WERI-Rb-1 (cell line): ENCODE data around the gene RBM6.

Experiments used
- DNase-seq: peaks from one replicate; pipeline ENCODE4 v3.0.0-alpha.2; 2020
- H3K27ac ChIP-seq: fragments of 250-450 bp; sonication (Bioruptor Pico); 2 replicates; pipeline ENCODE4 v1.5.1; 2020; ENCODE audit warnings: mild to moderate bottlenecking, moderate library complexity
- H3K27me3 ChIP-seq: fragments of 250-450 bp; sonication (Bioruptor Pico); 2 replicates; pipeline ENCODE4 v1.5.1; 2021; ENCODE audit warnings: mild to moderate bottlenecking, low read depth, moderate library complexity; ENCODE audit not compliant: insufficient read depth, severe bottlenecking
- H3K36me3 ChIP-seq: fragments of 250-450 bp; sonication (Bioruptor Pico); 2 replicates; pipeline ENCODE4 v1.5.1; 2020; ENCODE audit warnings: mild to moderate bottlenecking, moderate library complexity
- H3K4me3 ChIP-seq: 2 replicates; pipeline ENCODE4 v1.5.1; 2011; ENCODE audit warnings: low read depth, mild to moderate bottlenecking, control low read depth, low read length
- H3K9me3 ChIP-seq: fragments of 250-450 bp; sonication (Bioruptor Pico); 2 replicates; pipeline ENCODE4 v1.5.1; 2021; ENCODE audit warnings: mild to moderate bottlenecking, moderate library complexity; ENCODE audit not compliant: severe bottlenecking
- TF ChIP-seq, protein P1 (sequence below): IDR thresholded peaks from 2 replicates; pipeline ENCODE4 v1.5.1; 2011; ENCODE audit warnings: low read depth, mild to moderate bottlenecking, control low read depth, inconsistent platforms, low read length

RBM6 gene

DNA sequence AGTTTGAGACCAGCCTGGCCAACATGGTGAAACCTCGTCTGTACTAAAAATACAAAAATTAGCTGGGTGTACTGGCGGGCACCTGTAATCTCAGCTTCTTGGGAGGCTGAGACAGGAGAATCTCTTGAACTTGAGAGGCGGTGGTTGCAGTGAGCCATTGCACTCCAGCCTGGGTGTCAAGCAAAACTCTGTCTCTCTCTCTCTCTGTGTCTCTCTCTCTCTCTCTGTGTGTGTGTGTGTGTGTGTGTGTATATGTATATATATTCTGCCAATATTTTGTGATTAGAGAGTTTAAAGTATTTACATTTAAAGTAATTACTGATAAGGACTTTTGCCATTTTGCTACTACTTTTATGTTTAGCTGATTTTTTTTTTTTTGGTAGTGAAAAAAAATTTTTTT, 15.7 kb downstream of the RBM6 start:
- Histone ChIP-seq H3K36me3 (no peaks in the 10 kb centered on the region; the same call in 1 of the 2 replicates), H3K27ac (no peak overlapping the region), H3K9me3 (no peaks in the 10 kb centered on the region), H3K4me3 (no peak overlapping the region), H3K27me3 (no peaks in the 10 kb centered on the region)
- DNase-seq, result no peak
- TF ChIP-seq, protein P1, sequence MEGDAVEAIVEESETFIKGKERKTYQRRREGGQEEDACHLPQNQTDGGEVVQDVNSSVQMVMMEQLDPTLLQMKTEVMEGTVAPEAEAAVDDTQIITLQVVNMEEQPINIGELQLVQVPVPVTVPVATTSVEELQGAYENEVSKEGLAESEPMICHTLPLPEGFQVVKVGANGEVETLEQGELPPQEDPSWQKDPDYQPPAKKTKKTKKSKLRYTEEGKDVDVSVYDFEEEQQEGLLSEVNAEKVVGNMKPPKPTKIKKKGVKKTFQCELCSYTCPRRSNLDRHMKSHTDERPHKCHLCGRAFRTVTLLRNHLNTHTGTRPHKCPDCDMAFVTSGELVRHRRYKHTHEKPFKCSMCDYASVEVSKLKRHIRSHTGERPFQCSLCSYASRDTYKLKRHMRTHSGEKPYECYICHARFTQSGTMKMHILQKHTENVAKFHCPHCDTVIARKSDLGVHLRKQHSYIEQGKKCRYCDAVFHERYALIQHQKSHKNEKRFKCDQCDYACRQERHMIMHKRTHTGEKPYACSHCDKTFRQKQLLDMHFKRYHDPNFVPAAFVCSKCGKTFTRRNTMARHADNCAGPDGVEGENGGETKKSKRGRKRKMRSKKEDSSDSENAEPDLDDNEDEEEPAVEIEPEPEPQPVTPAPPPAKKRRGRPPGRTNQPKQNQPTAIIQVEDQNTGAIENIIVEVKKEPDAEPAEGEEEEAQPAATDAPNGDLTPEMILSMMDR, result no peak

DNA sequence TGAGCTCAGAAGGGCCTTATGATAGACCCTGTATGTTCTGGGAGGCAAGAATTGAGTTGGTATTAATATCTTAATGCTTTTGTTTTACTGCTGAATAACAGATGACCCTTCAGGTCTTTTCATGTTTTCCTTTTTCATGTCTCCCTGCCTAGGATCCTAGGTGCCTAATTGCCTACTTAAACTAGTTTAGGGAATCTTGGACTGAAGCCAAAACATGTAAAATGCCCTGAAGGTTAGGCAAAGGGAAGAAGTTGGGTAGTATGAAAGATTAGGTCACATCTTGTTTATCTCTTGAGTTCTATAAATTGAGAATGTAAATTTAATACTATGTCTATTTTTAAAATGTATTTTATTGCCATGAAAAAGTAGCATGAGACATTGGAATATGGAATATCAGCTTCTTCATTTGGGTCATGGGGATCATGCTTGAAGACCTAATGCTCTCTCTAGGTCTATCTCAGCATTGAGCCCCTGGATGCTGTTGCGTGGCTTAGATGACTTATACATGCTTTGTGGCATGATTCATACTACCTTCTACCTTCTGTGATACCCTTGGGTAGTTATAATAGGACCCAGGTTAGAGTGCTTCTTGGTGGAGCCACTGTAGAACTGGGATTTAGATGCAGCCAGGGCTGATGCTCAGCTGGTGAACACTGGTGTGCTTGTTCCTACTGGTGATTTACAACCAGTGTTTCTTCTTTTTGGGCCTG, 26.4 kb downstream of the RBM6 start:
- Histone ChIP-seq H3K27ac (no peak overlapping the region), H3K4me3 (no peak overlapping the region), H3K36me3 (peaks cover 26% of the 10 kb centered on the region), H3K27me3 (no peaks in the 10 kb centered on the region), H3K9me3 (no peaks in the 10 kb centered on the region)
- TF ChIP-seq, protein P1, result no peak
- DNase-seq, result no peak

DNA sequence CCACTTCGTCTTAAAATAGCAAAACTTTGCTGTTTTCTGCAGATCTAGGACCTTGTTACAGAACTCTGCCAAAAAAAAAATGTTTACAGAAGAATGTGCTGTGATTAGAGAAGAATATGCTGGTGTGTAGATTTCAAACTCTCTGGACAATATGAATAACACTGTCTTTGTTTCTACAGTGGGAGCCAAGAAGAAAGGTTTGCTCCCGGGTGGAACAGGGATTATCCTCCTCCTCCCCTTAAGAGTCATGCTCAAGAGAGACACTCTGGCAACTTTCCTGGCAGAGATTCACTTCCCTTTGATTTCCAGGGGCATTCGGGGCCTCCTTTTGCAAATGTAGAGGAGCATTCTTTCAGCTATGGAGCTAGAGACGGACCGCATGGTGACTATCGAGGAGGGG, 27.3 kb downstream of the RBM6 start:
- peaks cover 34% of the 10 kb centered on the region for H3K36me3 ChIP-seq
- TF ChIP-seq, protein P1, result no peak

DNA sequence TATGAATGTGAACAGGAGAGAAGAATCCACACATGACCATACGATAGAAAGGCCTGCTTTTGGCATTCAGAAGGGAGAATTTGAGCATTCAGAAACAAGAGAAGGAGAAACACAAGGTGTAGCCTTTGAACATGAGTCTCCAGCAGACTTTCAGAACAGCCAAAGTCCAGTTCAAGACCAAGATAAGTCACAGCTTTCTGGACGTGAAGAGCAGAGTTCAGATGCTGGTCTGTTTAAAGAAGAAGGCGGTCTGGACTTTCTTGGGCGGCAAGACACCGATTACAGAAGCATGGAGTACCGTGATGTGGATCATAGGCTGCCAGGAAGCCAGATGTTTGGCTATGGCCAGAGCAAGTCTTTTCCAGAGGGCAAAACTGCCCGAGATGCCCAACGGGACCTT, 28.4 kb downstream of the RBM6 start:
- DNase-seq, result no peak

More for the DNA sequence above, 27.3 kb downstream of the RBM6 start:
- H3K9me3 ChIP-seq, result no peaks in the 10 kb centered on the region
- H3K27ac ChIP-seq, result no peak overlapping the region
- H3K4me3 ChIP-seq, result no peak overlapping the region
- no peak for DNase-seq
- H3K27me3 ChIP-seq, result no peaks in the 10 kb centered on the region

DNA sequence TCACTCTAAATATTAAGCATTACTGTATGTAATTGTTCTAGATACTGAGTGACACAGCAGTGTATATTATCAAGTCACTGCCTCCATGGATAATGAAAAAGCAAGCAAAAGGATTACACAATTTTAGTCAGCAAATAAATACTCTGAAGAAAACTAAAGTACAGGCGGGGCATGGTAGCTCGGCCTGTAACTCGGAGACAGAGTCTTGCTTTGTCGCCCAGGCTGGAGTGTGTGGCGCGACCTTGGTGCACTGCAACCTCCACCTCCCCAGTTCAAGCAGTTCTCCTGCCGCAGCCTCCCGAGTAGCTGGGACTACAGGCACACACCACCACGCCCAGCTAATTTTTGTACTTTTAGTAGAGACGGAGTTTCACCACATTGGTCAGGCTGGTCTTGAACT, 32.7 kb downstream of the RBM6 start:
- H3K27ac ChIP-seq, result no peak overlapping the region

More for the DNA sequence above, 28.4 kb downstream of the RBM6 start:
- no peaks in the 10 kb centered on the region for H3K9me3 ChIP-seq
- peaks cover 39% of the 10 kb centered on the region for H3K36me3 ChIP-seq
- TF ChIP-seq, protein P1, result no peak
- no peaks in the 10 kb centered on the region for H3K27me3 ChIP-seq
- H3K4me3 ChIP-seq, result no peak overlapping the region
- no peak overlapping the region for H3K27ac ChIP-seq

More for the DNA sequence above, 32.7 kb downstream of the RBM6 start:
- TF ChIP-seq, protein P1, result no peak
- no peaks in the 10 kb centered on the region for H3K9me3 ChIP-seq
- peaks cover 45% of the 10 kb centered on the region for H3K36me3 ChIP-seq
- H3K27me3 ChIP-seq, result no peaks in the 10 kb centered on the region
- no peak overlapping the region for H3K4me3 ChIP-seq
- DNase-seq, result no peak
